ENCODE data around the gene ZNF296. TPM values are rescaled to one million over a fixed set of nuclear protein-coding genes. Genes with fewer than 3 reads are reported as not detected.

ZNF296 gene
- total and polyA plus RNA-seq, 2 of the 13 experiments (the other 11 are each of a cell fraction or from before 2014, with no cell fraction given): 0.26 to 0.62 TPM

- no peak for TF ChIP-seq GABPB1 (CRISPR knock-in tag; IDR thresholded peaks at IDR 0.05)
- TF ChIP-seq ZNF382 (CRISPR knock-in tag; IDR thresholded peaks at IDR 0.05; ENCODE audit: borderline replicate concordance): no peak
- no peak for TF ChIP-seq MEF2D (CRISPR knock-in tag; IDR thresholded peaks at IDR 0.05)
- no peak for TF ChIP-seq KLF16 (CRISPR knock-in tag; IDR thresholded peaks at IDR 0.05)
- no peak for TF ChIP-seq GLMP (CRISPR knock-in tag; IDR thresholded peaks at IDR 0.05; ENCODE audit: borderline replicate concordance)
- no peak for TF ChIP-seq RXRA (CRISPR knock-in tag; IDR thresholded peaks at IDR 0.05)
- TF ChIP-seq EP300 (IDR thresholded peaks at IDR 0.05; ENCODE audit: low read depth in 2 of 2, low read length in 2 of 2): no peak
- no peak for TF ChIP-seq EP300 (CRISPR knock-in tag; IDR thresholded peaks at IDR 0.05; ENCODE audit: borderline replicate concordance)
- TF ChIP-seq NCOR1 (IDR thresholded peaks at IDR 0.05; ENCODE audit: borderline replicate concordance, low read length): no peak
- no peak for TF ChIP-seq ZFP62 (CRISPR knock-in tag; IDR thresholded peaks at IDR 0.05)
Observed at GRCh38 chr19:45086480-45086879, 10.2 kb upstream of the ZNF296 start (continued).

GRCh38 chr19:45082170-45082569 lies 5.9 kb upstream of the ZNF296 start:
- no peaks in the 10 kb centered on the region for H3K9me3 ChIP-seq (ENCODE audit: low read length)
- ChIA-PET CTCF (ENCODE audit: low intra/inter-chr PET ratio, low total read pairs) (no interaction called here), POLR2A (interaction anchor here (1.7 kb wide), 1 partner anchor 10 kb away, joined by 4 read pairs; no protein-coding TSS in a partner anchor)
- ATAC-seq (no peak), FAIRE-seq (no peak), DNase-seq (ENCODE audit: low spot score) (no peak)
- H3K4me3 ChIP-seq (replicated peaks in 1 of 3; ENCODE audit: insufficient read depth in 1 of 3, low read depth in 2 of 3, low read length in 3 of 3): no peak overlapping the region
- H3K4me1 ChIP-seq (ENCODE audit: insufficient read depth, low read length): peaks cover 36% of the 10 kb centered on the region
- H3K79me2 ChIP-seq (ENCODE audit: insufficient read depth, low read length): peaks cover 42% of the 10 kb centered on the region
- no peak overlapping the region for H3K4me2 ChIP-seq (ENCODE audit: low read depth, low read length)
- no peak overlapping the region for H3K9ac ChIP-seq (ENCODE audit: insufficient read depth, low read depth, low read length)
- H2AFZ ChIP-seq (ENCODE audit: low read length): no peak overlapping the region
- intact Hi-C loops (cut with micrococcal nuclease; ENCODE audit: unreplicated experiment): no loop called here
- no peak overlapping the region for H3K27ac ChIP-seq (ENCODE audit: extremely low read length, insufficient read depth, low read length)
- peaks cover 9 to 14% of the 10 kb centered on the region in 2 experiments; a peak in 4 of 5 replicates for H3K36me3 ChIP-seq (replicated peaks in 1 of 2; ENCODE audit: control insufficient read depth in 1 of 2, insufficient read depth in 2 of 2, low read length in 2 of 2)
- no peaks in the 10 kb centered on the region; a peak in 1 of 5 replicates for H3K27me3 ChIP-seq (ENCODE audit: control insufficient read depth in 1 of 2, insufficient read depth in 2 of 2, low read length in 2 of 2)
- H4K20me1 ChIP-seq (ENCODE audit: insufficient read depth, low read length): no peaks in the 10 kb centered on the region
- in situ Hi-C loops (cut with HindIII; ENCODE audit: extremely low pct_ligation_motif_present, low pct_unique_long_range_greater_than_20kb): no loop called here
- 97% methylated on average over 5 of the region's 5 CpGs for WGBS (ENCODE audit: low lambda C conversion rate)
- BruUV-seq (replicated peaks): no TSS peak
- no peak for TF ChIP-seq NCOA1 (CRISPR knock-in tag; IDR thresholded peaks at IDR 0.05)
- TF ChIP-seq ZNF318 (CRISPR knock-in tag; IDR thresholded peaks at IDR 0.05): no peak
- no peak for TF ChIP-seq MLX (CRISPR knock-in tag; IDR thresholded peaks at IDR 0.05)
